ENCODE results near the gene RPL12.

The RPL12 gene

DNA sequence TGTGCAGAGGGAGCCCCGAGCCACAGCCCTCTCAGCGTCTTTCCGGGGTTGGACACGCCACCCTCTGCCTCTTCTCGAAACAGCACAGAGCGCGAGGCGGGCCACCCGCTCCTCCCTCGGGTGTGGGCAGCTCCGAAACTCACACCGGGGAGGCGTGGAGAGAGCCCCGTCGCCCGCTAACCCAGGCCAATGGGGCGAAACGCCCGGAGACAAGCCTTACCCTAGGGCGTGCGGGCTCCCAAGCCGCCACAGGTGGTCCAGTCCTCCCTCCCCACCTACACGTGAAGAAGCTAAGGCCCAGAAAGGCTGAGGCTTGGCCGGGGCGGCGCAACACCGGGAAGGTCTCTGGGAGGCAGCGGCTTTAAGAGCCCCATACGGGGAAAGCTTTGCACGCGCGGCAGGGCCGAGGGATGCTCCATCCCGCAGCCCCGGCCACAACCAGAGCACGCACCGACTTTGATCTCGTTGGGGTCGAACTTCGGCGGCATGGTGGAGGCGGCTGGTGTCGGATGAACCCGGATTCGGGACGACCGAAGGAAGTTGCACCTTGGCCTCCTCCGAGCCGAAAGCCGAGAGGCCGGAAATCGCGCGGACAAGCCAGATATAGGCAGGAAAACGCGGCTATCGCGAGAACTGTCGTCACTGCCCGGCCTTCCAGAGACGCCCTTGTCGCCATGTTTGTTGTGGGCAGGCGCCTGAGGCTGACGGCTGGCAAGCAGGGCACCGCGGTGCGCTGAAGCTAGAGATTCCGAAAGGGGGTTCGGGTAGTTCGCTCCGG is at the start of gene RPL12, which contains the start of gene LRSAM1:
RPL12 (minus strand) TSS at position 577 of the 778 bp plus-strand sequence; CDS start at position 488, 89 bp downstream.
LRSAM1 (plus strand) TSS at position 681 of the 778 bp plus-strand sequence. CDS start 3,018 bp downstream, outside the sequence.
- DNase-seq (ENCODE audit: low read depth): peak; percentile 92

DNA sequence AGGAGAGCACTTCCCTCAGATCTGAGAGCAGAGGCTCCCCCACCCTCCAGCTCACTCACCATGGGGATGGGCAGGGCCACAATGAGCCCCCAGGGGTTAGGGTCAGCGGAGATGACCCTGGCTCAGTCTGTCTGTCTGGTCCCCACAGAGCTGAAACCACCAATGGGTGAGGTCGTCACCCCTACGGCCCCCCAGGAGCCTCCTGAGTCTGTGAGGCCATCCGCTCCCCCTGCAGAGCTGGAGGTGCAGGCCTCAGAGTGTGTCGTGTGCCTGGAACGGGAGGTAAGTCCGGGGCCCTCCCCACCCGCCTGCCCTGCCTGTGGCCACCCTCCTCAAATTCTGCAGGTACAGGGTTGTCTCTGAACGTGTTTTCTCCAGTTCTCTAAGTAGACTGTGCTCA is 49.7 kb upstream of the RPL12 start:
- no peak for DNase-seq (ENCODE audit: low read depth)

DNA sequence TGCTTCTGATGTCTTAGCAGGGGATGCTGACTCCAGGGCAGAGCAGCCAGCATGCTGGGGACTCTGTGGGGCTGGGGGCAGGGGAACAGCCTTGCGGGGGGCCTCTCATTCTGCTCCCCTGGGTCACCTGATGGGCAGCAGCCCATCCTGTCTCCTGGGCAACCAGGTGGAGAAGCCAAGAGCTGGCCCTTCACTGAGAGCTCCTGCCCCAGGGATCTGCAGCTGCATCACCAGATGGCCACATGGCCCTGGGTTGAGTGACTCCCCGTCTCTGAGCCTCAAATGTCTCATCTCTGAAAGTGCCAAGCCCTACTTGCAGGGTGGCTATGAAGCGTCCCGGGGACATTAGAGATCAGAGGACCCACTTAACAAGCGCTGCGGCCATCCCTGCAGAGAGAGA is 49.2 kb upstream of the RPL12 start:
- no peak for DNase-seq (ENCODE audit: low read depth)

DNA sequence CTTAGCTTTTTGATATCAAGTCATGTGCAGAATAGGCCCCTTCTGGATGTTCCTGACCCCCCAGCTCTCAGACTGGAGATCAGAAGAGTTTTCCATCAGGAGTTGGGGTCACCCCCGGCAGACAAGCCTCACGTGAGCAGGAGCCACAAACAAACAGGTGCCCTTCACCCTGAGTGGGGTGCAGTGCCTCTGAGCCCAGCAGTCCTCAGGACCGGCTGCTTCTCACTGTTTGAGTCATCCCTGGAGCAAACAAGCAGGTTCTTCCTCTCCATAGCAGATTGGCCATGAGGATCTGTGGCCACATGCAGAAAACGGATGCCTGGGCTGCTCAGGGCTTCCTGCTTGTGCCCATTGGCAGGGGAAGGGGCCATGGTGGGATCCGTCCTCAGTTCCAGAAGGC is 47.1 kb upstream of the RPL12 start:
- DNase-seq (ENCODE audit: low read depth): no peak

DNA sequence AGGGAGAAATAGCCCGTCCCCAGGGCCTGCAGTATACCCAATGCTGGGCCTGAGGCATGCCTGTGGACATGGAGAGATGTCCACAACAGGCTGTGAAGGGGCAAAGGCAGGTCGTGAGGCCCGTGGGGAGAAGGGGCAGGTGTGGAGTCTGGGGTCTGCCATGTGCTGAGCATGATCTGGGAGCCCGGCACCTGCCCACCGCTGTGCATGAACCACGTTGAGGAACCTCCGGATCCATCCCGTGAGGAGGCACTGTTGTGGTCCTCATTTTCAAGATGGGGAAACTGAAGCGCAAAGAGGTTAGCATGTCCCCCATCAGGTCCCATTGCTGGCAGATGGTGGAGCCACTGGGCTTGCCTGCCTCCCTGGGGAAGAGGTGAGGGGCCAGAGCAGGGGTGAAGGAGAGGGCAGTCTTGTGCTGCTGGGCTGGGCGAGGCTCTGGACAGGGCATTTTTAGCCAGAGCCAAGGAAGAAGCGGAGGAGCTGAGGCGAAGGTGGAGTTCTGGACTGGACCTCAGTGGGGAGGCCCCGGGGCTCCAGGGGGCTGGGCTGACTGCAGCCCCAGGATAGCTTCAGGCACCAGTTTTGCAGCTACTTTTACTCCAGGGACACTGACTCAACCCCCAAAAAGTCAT is 46.6 kb upstream of the RPL12 start:
- no peak for DNase-seq (ENCODE audit: low read depth)

DNA sequence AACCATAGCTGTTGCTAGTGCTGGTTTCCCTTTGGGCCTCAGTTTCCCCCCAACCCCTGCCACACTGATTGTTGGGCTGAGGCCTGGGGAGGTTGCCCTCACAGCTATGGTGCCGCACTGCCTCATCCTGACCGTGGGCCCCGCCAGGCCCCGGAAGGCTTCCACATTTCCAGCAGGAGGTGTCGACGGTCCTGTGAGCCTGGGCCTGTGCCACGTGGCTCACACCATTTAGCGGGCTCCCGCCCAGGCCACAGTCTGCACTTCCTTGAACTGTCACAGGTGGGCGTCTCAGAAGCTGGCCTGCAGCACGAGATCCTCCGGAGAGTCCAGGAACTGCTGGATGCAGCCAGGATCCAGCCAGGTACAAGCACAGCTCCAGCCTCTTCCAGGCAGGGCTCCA is 45.8 kb upstream of the RPL12 start:
- no peak for DNase-seq (ENCODE audit: low read depth)

DNA sequence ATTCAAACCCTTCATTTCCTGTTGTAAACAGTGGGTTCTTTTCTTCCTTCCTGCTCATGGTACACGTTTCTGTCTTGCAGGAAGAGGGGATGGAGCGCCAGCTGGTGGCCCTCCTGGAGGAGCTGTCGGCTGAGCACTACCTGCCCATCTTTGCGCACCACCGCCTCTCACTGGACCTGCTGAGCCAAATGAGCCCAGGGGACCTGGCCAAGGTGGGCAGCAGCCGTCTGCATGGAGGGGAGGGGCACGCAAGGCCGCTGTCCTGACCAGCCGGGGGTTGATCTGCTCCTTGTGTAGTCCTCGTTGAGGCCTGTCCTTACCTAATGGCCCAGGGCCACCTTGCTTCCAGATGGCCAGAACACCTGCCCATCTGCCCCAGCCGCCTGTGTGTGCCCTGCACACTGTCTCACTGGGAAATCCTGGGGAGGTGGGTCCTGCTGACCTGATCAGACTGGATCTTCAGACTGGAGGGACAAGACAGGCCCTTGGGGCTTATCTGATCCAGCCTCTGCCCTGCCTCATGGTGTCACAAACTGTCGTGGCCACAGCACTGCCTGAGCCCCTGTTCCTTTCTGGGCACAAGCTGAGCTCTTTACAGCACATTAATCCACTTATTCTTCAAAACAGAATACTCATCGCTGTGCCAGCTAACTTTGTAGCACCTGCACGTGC is 44.8 kb upstream of the RPL12 start:
- DNase-seq (ENCODE audit: low read depth): no peak

DNA sequence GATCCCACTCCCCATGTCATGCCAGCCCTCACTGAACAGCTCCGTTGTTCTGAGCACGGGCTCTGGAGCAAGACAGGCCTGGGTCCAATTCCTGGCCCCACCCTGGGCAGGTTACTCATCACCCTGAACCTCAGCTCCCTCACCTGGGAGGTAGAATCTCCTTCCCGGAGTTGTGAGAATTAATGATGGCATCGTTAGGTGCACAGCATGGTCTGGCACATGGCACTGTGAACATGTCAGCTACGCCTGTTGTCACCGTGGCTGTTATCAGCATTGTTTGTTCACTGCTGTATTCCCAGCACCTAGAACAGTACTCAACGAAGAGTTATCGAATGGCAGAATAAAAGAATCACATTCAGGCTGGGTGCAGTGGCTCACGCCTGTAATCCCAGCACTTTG is 43.1 kb upstream of the RPL12 start:
- no peak for DNase-seq (ENCODE audit: low read depth)

DNA sequence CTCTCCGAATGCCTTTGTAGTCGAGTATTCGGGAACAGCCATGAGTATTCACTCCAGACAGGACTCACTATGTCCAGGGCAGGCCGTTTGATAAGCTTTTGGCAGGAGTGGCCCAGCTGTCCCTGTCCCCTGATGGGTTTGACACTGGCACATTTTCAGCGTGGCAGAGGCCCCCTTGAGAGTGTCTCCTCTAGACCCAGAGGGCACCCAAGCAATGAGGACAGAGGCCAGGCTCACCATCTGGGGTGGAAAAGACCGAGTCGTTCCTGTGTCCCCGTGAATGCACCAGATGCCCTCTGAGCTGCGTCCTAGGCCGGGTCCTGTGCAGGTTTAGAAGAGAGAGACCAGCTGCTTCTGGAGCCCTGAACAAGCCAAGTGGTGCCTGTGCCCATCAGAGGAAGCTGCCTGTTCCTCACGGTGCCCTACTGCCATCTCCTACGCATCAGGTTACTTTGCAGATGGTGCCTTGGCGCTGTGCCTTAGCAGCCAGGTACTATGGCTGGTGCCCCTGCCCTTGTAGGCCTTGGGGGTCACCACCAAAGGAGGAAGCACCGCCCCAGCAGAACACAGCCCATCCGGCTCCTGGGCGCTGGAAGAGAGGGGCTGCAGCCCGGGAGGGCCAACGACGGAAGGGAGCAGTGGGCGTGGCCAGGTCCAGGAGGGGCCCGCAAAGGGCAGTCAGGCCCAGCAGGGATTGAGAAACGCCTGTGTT is 42.5 kb upstream of the RPL12 start:
- no peak for DNase-seq (ENCODE audit: low read depth)

DNA sequence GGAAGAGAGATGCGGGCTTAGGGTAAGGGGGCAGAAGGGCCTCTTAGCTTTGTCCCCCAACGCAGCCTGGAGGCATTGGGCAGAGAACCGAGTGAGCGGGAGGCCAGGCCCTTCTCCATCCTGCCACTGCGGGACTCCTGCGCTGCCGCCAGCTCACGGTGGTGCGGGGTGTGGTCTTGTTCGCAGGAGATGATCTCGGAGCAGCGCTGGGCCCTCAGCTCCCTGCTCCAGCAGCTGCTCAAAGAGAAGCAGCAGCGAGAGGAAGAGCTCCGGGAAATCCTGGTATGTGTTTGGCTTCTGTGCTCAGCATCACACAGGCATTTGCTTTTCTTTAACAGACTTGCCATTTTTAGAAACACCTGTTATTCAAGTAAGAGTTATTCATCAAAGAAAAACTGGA is 41.4 kb upstream of the RPL12 start:
- no peak for DNase-seq (ENCODE audit: low read depth)

DNA sequence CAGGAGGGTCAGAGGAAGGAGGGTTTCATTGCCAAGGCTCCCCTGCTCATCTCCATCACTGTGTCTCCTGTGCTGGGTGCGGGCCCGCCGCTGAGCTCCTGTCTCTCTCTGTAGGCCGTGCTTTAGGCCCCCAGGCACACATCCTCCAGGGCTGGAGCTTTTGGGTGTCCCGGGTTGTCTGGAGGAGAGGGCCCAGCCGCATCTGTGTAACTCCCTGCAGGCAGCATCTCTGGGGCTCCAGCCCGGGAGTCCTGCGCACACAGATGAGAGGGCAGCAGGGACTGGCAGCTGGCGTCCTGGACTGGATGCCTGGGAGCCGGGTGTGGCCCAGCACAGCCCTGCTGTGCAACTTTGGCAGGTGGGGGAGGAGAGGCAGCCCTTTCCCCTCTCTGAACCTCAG is 40.3 kb upstream of the RPL12 start:
- DNase-seq (ENCODE audit: low read depth): no peak

DNA sequence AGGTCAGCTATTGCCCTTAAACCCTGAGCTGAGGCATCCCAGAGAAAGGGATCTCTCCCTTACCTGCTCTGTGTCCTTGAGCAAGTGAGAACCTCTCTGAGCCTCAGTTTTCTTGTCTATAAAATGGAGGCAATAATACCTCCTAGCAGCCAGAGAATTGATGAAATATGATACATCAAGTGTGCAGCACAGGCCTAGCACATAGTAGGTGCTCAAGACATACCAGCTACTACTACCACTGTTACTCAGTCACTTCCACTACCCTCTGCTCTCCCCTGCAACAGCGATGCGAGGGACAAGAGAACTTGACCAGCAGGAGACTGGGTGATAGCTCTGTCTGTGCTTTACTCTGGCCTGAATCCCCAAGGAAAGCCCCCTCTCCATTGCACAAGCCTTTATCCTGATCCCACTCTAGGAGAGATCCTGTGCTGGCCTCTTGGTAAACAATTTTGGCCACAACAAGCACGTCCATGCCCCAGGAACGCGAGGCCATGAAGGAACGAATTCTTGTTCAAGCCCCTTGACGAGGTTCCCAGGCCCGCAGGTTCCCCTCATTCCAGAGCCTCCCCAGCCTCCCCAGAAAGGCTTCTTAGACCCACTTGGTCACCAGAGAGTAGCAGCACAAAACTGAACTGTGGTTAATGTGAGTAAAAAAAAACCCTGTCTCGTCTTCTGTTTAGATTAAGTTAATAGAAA is 39.5 kb upstream of the RPL12 start:
- DNase-seq (ENCODE audit: low read depth): no peak

DNA sequence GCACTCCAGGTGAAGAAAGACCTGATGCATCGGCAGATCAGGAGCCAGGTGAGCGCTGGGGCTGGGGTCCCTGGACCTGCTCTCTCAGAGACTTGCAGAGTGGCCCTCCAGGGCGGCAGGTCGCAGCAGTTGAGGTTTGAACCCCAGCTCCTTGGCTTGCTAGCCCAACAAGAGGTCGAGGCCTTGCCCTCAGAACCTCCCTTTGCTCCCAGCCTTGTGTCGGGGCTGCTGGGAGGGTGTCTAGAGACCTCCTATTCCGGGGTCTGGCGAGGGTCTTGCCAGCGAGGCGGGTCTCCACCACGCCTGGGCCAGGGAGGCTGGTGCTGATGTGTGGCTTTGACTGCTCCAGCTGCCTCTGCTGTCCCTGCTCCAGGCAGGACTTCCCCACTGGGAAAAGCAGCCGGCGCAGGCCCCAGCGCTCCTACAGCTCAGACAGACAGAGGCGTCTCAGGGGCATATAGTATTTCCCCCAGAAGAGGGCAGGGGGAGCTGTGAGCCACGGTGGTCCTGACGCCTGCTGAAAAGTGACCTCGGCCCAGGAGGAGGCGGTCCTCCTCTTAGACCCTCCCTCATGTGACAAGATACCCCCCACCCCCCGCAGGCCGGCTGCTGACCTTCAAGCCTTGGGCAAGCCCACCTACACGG is 38.4 kb upstream of the RPL12 start:
- no peak for DNase-seq (ENCODE audit: low read depth)

DNA sequence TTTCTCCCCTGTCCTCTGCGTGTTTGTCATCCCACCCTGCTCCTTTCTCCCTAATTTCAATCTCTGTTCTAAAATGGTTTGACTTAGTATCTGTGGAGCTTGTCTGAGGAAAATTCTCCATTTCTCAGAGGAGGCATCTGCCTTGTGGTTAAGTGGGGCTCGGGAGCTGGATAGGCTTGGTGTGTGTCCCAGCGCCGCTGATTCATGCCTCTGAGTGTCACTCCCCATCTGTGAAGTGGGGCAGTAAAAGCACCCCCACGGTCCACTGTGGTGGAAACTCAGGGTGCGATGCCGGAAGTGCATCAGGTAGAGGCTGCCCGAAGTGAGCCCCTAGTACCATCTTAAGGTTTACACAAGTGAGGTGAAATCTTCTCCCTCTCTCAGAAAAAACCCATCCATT is 37.7 kb upstream of the RPL12 start:
- no peak for DNase-seq (ENCODE audit: low read depth)

DNA sequence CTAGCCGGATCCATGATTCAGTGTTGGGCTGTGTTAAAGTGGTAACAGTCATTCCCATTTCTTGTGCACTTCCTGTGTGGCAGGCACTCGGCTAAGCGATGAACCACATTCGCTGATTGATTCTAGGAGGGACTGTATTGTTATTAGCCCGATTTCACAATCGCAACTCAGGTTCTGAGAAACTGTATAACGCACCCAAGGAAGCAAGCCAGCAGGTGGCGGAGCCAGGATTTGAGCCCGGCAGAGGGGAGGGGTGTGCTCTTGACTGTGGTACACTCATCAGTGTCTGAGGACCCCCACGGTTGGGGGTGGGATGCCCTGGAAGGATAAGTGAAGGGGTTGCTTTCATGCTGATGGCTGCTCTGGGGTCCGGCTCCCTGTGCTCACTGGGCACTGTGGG is 34.8 kb upstream of the RPL12 start:
- no peak for DNase-seq (ENCODE audit: low read depth)

DNA sequence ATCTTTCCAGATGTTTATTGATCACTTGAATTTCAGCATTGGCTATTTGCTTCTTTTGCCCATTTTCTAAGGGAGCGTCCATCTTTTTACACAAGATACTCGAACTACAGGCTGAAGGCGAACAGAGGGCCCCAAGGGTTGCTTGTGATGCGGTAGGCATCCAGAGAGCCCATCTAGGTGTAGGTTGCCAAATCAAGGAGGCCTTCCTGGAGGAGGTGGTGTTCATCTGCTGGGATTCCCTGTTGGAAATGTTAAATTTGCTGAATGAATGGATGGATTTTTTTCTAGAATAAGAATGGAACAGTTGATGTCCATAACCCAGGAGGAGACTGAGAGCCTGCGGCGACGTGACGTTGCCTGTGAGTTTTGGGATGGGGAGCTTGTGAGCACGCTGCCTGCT is 31.5 kb upstream of the RPL12 start:
- no peak for DNase-seq (ENCODE audit: low read depth)

DNA sequence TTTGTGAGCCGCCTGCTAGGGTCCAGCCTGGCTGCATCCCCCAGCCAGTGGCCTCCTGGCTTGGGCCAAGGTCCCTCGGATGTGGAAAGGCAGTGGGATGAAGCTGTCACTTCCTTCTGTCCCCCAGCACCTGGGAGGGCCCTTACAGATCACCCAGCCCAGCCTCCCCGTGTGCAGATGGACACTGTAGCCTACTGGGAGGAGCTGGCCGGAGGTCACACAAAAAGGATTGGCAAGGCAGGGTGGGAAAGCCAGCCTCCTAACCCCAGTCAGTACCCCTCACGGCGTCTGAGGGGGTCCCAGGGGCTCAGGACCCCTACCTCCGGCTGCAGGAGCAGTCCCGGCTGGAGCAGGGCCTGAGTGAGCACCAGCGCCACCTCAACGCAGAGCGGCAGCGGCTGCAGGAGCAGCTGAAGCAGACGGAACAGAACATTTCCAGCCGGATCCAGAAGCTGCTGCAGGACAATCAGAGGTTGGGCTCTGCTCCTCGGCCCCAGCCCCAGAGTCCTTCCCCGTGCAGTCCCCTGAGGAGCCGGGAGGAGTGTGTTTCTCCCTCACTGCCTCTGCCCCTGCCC is 28.4 kb upstream of the RPL12 start:
- no peak for DNase-seq (ENCODE audit: low read depth)

DNA sequence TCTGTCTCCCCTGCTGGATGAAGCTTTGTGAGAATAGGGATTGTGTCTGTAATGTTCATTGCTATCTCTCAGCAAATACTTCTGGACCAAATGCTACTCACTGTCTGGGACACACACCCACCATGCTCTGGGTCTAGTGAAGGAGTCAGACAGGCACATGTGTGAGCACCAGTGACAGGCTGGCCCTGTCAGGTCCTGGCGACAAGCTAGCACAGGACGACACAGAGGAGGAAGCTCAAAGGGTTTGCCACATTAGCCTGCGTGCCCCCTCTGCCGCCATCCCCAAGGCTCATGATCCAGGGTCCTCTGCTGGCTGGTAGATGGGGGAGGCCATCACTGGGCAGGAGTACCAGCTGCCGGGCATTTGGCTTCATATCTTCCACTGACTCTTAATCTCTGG is 23.4 kb upstream of the RPL12 start:
- no peak for DNase-seq (ENCODE audit: low read depth)

DNA sequence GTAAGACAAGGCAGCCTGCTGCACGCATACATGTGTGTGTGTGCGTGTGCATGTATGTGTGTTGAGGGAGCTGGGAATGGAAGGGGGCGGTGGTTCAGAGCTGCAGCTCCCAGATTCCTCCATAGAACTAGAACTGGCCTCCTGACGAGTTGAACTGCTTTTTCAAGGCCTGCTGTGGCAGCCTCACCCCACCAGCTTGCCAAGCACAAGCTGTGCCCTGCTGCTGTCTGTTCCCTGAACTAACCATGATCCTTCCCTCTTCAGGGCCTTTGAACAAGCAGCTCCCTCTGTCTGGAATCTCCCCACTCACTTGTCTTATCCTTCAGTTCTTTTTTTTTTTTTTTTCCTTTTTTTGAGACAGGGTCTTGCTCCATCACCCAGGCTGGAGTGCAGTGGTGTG is 22.7 kb upstream of the RPL12 start:
- no peak for DNase-seq (ENCODE audit: low read depth)

DNA sequence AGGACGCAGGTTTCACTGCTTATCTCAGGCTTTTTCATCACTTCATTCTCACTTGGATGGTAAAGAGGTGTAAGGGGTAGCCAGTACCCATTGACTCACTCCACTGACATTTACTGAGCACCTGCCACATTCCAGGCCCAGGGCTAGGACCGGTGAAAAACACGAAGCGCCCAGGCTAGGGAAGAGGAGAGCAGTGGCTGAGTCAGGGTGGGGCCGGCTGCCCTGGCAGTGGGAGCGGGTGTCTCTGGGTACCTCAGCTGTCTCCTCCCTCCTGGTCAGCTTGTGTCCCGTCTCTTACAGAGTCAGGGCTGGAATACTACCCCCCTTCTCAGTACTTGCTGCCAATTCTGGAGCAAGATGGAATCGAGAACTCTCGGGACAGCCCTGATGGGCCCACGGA is 22.3 kb upstream of the RPL12 start:
- DNase-seq (ENCODE audit: low read depth): no peak

DNA sequence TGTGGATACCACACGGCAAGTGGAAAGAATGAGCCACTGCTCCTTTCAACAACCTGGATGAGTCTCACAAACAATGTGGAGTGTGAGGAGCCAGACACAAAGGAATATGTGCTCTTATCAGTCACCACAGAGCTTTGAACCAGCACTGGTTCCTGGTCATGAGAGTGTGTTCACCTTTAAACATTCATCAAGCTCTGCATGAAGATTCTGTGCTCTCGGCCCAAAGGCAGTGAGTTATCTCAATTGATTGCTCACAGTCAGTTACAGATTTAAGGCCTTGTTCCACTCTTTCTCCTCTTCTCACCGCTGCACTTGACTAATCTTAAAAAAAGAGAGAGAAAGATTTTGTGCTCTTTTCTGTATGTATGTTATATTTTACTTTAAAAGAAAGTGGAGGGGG is 19.5 kb upstream of the RPL12 start:
- DNase-seq (ENCODE audit: low read depth): no peak

All from fibroblast of the conjunctiva (primary cell).